ENCODE measurements around the gene KDM1A. TPM values are rescaled to one million over a fixed set of nuclear protein-coding genes. Genes with fewer than 3 reads are reported as not detected.

The KDM1A gene
- total RNA-seq, 4 donors from 2014 or later, result 45.5 to 49.2 (median 47.5) TPM

Other genes starting within 250 kb of the KDM1A start
- not detected for gene LACTBL1, start 46.6 kb upstream of the KDM1A start, total RNA-seq
- not detected for gene TEX46, start 3.6 kb upstream of the KDM1A start, total RNA-seq
- gene LUZP1, start 149.4 kb downstream of the KDM1A start, total RNA-seq, result 10 to 100 TPM; 20.8 to 25.7 (median 22.9) TPM
- gene HTR1D, start 198.0 kb downstream of the KDM1A start, total RNA-seq, result not detected

All from suprapubic skin (tissue), 4 donors.